Right forelimb (tissue), 1 donor: ENCODE results near the gene BNIP2.

Source experiments
- DNase-seq: peaks from one replicate; pipeline ENCODE4 v3.0.0-alpha.2; 2018

Gene BNIP2

GRCh38 chr15:59618406-59618805 lies 70.7 kb downstream of the BNIP2 start:
- DNase-seq = no peak

GRCh38 chr15:59616379-59616778 lies 72.7 kb downstream of the BNIP2 start:
- DNase-seq = no peak

GRCh38 chr15:59615661-59616060 lies 73.5 kb downstream of the BNIP2 start:
- no peak for DNase-seq

DNA sequence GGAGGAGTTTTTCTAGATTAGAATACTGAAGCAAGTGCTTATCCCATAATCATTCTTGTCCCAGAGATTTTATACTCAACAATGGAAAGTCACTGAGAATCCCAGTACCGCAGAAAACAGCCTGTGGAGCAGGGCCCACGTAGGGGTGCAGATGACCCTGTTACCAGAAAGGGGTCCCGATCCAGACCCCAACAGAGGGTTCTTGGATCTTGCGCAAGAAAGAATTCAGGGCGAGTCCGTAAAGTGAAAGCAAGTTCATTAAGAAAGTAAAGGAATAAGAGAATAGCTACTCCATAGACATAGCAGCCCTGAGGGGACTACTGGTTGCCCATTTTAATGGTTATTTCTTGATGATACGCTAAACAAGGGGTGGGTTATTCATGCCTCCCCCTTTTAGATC lies 75.0 kb downstream of the BNIP2 start:
- DNase-seq = no peak

- DNase-seq = no peak
Observed at GRCh38 chr15:59611276-59612260, 77.6 kb downstream of the BNIP2 start, which contains the start of gene GCNT3. GCNT3 (plus strand) TSS chr15:59611783; CDS start chr15:59618239, 6,456 bp downstream.

- DNase-seq = no peak
Observed at GRCh38 chr15:59609730-59610712, 79.1 kb downstream of the BNIP2 start.
